Stimulated activated CD4-positive, alpha-beta T cell treated with anti-CD3 and anti-CD28 coated beads, Interleukin-15, amount 100 ng/mL, for 24 hours (primary cell): ENCODE measurements around the gene PID1.
"Not testable (repeated sequence)": the region's sequence is repeated elsewhere in the genome, so short reads cannot be mapped to it uniquely, and the experiment has no call there.

ENCODE experiments used
- DNase-seq: peaks from one replicate; pipeline ENCODE4 v3.0.0-alpha.2; 2020

The PID1 gene

DNA sequence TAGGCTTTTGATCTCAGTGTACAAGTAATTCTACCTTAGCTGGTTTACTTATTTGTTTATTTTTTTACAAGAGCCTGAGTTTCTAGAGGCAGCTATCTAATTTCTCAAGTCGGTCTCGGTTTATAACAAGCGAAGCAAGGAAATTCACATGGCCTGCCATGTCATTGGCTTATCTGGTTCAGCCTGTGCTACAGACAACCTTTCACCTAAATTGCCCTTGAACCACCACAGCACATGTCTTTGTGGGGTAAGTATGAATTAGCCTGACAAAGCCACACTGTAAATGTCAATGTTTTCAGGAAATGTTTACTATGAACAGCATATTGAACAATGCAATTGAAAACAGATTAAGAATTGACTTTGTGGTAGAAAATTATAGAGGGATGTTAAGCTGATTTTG is 167.1 kb downstream of the PID1 start:
- DNase-seq: no peak

DNA sequence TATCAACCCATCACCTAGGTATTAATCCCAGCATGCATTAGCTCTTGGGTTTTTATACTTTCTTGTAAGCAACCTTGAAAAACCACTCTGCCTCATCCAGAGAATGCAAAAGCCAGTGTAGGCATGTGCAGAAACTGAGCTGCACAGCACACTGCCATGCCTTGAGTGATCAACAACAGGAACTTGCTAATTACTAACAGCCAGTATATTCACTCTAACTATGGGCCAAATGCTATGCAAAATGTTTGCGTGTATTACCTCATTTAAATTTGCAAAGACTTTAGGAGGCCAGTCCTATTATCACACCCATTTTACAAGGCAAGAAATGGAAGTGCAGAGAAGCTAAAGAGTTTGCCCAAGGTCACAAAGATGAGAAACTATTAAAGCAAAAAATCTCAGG is 169.8 kb downstream of the PID1 start:
- DNase-seq: no peak

DNA sequence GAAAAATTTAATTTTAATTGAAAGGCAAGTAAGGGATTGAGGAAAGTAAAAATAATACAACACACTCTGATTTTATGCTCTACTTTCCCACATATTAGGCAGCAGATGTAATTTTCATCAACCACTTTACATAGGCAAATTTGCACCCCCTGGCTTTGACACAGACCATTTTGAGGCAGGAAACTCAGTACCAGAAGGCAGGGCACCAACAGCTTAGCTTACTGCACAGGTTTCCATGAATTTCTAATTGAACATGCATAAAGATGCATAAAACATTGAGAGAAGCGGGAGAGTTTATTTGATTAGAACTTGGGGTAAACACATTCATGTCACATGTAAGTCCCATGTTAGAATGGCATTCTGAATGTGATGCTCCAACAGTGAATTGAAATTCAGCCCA is 171.9 kb downstream of the PID1 start:
- no peak for DNase-seq

DNA sequence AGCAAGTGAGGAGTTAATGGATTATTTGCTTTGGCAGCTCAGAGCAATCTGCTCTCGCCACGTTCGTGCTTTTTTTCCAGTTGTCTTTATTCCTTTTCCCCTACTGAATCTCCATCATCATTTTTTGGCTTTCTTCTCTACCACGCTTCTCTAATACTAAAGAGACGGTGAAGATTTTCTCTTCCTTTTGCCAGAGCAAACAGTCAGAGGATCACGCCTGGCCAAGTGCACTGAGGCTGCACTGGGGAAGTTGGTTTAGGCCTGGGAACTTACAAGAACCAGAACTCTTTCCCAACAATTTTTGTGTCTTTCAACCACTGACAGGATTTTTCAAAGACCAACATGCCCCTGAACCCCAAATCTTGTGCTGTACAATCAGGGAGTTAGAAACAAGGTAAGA is 172.3 kb downstream of the PID1 start:
- no peak for DNase-seq

DNA sequence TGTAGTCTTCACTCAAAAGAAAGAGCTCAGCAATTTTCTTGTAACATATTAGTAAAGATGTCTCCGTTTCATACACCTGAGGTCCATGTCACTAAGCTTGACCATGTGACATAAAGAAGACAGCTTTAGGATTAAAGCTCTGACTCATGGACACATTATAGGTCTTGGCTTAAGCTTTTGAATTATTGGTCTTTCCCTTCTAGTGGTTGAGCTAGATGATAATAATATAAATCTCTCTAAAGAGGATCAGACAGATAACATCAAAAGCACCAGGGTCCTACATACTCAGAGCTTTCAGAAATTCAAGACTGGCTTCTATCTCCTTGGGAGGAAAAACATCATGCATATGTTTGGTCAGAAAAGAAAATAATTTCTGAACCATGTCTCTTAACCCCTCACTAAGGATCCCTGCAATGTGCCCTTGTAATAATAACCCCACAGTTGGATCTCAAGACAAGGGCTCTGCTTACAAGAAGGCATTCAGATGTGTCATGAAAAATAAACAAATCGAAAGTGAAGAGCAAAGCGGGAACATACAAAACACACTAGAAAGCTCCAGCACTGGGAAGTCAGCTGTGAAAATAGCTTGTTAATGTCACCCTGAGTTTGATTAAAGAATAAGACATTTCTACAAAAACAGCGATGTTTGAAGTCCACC is 174.5 kb downstream of the PID1 start:
- no peak for DNase-seq

DNA sequence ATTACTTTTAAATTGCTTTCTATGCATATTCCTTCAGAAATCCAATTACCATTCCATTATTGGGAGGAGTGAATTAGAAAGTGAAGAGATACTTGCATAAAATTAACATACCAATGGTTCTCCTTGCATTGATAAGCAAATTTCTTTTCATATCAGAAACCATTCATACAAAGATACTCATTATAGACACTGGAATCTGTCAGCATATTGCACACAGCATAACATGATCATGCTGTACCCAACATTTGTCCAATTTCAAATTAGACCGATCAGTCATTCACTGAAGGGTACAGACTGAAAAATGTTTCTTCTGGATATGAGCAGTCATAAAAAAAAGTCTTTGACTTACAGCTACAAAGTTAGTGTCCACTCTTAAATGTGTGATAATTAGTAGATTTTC is 175.6 kb downstream of the PID1 start:
- DNase-seq: no peak

DNA sequence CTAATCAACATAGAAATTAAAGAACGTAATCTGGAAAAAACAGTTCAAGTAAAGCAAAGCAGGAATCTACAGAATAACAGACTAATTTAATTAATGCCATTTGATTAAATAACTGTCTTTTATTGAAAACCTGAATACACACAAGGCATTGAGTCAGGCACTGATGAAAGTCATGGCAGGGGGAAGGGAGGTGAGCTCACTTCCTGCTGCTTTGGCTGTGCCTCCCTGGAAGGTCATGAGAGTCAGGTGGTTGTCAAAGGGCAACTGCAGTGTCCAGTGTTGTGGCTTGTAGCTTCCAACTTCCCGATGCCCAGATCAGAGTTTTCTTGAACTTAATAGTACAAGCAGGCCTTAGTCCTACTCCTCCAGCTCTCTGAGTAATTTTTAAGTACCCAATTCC is 180.9 kb downstream of the PID1 start:
- no peak for DNase-seq

DNA sequence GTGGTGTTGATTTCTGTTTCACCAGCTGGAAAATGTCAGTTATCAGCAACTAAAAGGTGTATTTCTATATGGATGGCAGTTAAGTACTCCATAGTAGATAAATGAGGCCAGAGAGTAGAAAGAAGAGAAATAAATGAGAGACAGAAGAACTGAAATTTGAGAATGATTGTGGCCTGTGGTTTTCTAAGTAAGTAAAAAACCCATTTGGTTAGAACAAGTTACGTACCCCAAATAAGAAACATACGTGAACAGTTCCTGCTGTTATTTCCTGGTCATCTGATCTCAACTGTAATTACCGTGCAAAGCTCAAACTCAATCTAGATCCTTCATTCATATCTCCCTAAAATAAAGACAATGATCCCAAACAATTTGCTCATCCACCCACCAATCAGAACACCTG is 181.3 kb downstream of the PID1 start:
- no peak for DNase-seq

DNA sequence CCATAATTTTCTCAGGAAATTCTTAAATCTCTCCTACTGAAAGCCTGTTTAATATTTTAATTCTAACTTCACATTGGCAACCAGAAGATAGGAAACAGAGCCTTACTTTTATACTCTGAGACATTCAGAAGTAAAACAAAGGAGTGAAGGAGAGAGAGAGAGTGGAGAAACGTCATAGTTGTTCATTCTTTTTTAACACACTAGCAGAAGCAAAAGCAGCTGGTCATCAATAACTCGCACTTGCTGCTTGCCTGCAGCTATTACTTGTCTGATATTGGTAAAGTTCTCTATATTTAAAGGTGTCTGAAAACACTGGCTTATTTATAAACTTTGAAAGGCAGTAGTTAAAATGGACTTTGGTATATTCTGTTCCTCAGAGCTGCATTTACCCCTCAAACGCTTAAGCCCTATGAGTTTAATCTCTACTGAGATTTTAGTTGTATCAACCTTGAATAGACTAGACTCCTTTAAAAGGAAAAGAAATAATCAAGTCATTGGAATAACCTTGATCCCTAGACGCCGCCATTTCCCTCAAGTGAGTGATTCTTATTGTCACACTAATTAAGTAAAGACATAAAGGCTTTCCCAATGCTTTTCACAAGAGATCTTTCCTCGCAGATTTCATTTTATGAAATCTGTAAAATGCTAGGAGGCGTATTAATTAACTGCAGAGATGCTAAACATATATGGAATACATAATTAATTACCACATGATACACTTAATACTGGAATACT is 182.0 kb downstream of the PID1 start:
- no peak for DNase-seq

DNA sequence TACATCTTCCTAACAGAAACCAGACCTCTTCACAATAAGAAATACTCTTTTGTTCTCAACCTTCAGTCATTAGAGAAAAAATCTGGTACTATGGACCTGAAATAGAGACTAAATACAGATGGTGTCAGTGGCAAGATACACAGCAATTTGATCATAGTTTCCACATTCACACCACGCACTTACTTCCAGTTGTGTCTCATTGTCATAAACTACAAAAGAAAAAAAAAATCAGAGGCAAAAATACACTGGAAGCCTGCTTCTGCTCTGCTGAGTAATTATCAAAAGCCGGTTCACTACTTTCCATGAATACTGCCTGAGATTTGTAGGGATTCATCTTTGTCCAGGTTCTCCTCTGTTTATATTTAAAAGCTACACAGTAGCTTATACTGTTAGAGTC is 182.6 kb downstream of the PID1 start:
- no peak for DNase-seq

DNA sequence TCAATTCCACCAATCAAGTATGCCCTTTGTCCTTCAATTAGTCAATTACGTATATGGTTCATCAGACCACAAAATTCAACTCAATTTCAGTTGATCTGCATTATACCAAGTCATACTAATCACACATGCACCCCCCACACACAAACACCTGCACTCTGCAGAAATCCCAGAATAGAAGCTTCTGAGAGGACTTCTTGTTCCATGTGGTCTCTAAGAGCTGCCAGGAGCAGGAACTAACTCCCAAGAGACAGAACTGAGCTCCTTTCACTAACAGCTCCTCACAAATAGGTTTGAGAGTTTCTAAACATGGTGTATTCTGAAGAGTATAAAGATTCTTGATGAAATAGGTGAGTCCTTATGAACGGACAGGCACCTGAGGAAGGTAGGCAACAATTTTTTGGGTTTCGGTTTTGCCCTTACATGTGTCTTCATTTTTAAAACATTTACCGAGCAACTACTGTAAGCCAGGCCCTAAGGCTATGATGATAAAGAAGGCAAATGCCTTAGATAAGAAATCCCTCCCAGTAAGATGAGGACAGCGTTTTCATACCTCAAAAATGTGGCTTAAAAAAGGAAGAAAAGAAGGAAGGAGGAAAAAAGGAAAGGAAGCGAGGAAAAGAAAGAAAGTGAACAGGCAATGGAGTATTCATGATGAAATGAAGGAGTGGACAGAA is 183.1 kb downstream of the PID1 start:
- DNase-seq: no peak

DNA sequence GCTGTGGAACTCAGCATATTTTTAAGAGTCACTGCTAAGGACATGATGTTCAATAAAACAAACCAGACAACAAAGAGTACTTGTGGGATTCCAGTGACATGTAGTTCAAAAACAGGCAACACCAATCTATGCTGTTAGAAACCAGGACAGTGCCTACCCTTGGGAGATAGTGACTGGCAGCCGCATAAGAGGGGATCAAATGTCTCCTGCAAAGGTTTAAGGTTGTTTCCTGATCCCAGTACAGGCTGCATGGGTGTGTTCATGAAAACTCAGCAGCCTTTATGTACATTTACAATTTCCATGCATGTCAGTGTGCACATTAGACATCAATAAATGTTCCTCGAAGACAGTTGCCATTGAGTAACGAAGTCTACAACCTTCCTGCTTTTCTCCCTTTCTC is 183.8 kb downstream of the PID1 start:
- no peak for DNase-seq

DNA sequence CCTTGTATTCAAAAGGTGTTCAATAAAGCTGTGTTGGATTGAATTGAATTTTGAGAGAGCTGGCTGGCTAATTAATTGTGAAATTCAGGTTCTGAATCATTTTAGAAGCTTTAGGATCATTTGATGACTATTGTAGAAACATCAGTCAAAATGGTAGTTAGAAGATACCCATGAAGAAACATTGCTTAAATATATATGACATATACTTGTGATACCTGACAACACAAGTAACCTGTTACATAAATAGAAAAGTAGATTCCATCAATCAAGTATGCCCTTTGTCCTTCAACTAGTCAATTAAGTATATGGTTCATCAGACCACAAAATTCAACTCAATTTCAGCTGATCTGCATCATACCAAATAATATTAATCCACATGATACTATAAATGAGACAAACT is 185.6 kb downstream of the PID1 start:
- no peak for DNase-seq

DNA sequence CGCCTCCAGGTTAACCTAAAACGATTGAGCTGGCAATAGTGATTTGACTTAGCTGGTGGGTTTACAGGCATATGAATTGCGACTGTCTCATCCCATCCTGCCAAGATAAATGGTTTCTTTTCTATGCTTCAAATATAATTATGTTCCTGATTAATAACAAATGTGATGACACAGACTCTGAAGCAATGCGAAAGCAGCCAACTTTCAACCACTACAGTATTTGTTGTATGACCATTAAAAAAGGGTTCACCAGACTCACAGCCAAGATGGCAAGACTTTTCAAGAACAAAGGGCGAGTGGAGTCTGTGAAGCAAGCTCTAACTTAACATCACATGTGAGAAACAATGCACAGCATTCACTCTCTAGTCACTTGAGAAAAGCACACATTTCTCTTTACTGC is 186.6 kb downstream of the PID1 start:
- DNase-seq: no peak

DNA sequence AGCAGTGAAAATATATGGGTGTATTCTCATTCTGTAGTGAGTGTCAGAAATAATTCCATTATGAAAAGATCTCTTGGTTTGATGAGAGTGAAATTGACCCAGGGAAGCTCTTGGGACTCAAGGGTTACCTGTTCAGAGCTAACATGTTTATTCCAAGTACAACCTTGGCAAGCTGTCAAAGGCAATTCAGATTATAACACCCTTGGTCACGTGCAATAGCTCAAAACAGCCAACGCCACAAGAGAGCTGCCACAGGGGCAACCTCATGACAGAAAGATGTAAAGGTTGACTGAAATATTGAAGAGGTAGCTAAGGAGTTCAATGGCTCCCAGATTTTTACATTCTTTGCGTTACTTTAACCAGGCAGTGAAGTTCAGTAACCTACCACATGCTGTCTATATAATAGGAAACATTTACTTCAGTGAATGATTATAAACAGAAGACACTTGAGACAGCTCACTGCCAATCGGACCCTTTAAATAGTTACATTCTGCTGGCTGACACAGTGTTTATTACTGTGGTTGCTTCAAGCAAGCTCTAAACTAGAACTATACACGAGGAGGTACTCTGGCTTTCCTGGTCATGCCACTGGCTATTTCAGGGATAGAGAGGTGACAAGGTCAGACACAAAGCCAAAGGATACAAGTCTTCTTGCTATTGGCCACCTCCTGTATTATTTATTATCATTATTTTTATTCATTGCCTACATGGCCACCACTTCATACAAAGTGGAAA is 187.3 kb downstream of the PID1 start:
- DNase-seq: no peak

DNA sequence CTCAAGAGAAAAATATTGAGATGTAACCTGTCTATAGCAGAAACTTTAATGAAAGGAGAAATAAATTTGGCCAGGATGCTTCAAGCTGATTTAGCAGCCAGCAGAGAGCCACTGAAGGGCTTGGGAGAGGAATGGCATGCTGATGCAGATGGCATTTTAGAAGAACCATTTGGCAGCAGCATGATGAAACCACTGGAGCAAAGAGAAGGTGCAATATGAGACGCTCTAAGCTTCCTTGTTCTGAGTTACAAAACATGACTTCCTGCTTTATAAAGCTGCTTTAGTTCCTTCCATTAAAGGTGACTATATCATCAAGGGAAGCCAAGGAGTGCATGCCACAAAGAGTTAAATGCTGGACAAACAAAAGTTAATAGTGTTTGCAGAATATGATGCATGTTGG is 189.7 kb downstream of the PID1 start:
- no peak for DNase-seq

DNA sequence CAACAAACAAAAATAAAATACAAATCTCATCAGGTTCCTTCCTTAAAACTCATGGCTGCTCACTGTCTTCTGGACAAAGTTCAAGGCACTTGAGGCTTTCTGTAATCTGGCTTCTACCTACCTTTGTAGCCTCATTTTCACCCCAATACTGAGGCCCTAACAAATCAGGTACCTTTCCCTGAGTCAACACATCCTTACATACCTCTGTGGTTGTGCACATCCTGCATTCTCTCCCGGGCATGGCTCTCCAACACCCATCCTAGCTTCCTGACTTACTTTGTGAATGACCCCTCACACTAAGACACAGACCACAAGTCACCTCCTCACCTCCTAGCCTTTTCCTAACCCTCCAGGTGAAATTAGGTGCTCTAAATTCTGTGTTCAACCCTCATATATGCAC is 190.9 kb downstream of the PID1 start:
- no peak for DNase-seq

DNA sequence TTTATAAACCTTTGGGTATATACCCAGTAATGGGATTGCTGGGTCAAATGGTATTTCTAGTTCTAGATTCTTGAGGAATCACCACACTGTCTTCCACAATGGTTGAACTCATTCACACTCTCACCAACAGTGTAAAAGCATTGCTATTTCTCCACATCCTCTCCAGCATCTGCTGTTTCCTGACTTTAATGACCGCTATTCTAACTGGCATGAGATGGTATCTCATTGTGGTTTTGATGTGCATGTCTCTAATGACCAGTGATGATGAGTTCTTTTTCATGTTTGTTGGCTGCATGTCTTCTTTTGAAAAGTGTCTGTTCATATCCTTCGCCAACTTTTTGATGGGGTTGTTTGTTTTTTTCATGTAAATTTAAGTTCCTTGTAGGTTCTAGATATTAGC is 194.2 kb downstream of the PID1 start:
- DNase-seq: not testable (repeated sequence)

DNA sequence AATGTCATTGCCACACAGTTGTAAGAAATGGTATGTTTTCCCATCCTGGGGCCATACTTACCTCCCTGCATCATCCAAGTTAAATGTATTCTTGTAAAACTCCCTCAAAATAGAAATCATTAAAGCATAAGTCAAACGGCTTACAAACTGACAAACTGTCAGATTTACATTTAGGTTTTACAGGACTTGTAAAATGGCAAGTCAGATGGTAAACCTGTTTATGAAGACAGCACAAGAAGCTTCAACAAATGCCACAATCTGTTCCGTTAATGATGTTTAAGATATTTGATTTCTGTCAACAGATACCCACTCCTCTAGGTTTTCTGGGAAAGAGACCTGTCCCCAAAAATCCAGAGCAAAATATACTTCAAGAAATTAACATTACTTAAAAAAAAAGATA is 197.2 kb downstream of the PID1 start:
- no peak for DNase-seq

DNA sequence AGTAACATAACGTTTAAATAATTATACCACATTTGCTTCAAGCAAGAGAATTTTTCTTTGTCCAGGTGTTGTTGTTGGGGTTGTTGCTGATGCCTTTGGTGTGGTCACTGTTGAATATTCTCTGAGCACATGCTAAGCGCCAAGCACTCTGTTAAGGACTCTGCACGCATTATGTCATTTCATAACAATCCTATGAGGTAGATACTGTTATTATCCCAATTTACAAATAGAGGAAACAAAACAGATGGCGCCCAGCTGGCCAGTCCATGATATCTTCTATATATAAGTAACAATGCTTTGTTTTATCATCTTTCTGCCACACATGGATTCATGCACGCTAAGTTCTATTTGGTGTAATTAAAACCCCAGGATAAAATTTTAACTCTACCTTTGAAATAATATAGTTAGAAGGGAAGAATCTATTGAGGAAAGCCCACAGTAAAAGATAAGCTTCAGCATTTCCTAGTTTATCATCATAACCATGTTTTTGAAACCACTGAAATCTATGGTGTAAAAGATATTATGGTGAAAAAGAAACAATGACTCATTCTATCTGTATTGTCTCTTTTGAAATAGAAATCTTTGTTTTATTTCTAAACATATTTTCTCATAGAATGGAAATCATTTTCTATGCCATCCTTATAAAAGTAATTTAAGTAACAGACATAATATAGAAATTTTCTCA is 199.7 kb downstream of the PID1 start:
- no peak for DNase-seq

DNA sequence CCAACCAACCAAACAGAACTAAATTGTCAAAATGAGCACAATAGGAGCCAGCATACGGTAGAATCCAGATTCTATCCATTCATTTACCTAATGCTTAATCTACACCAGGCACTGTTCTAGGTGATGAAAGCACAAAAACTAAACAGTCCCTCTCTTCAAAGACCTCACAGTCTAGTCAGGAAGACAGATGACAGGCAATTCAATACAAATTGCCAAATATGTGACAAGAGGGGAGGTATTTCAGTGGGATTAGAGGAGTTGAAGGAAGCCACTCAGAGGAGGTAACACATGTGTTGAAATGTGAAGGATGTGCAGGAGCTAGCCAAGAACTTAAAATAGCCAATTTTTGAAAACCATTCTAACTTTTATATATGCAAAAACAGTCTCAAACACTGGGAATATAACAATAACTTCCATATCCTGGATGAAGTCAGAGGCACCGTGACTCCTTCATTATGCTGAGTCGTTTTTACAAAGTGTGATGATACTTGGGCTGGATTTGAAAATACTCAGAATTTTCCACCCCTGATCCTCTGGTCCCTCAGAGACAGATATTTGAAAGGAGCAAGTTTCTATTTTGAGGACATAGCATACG is 204.9 kb downstream of the PID1 start:
- no peak for DNase-seq

DNA sequence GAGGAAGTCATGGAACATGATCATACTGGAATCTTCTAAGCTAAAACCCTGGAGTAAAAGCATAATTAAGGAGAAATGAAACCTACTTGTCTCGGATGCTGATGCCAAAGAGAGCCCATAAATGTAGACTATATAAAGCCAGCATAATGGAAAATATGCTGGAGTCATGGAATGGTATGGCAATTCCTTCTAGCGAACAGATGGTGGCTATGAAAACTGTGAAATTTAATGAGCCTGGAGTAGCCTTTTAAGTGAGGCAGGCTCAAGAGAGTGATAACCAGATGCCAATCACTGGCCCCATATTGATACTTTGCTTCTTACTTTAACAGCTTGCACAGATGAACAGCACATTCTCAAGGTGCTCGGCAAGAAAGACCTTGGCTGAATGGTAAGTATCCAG is 206.3 kb downstream of the PID1 start:
- no peak for DNase-seq

DNA sequence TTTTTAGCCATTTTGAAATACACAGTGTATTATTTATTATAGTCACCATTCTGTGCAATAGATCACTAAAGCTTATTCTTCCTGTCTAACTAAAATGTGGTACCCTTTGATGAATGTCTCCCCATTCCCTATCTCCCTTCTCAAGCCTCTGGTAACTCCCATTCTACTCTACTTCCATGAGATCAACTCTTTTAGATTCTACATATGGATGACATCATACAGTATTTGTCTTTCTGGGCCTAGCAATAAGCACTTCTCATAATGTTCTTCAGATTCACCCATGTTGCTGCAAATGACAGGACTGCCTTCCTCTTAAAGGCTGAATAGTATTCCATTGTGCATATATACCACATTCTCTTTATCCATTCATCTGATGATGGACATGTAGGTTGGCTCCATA is 210.9 kb downstream of the PID1 start:
- no peak for DNase-seq
